Thoracic aorta (tissue), 2 donors: Measurements from ENCODE around the gene DENND4B. TPM values are rescaled to one million over a fixed set of nuclear protein-coding genes. Genes with fewer than 3 reads are reported as not detected.
A peak's percentile ranks its signal among the peaks of the same experiment; 100 is the strongest.

Source experiments
- ATAC-seq: fragments of 150-250 bp; one replicate; pipeline ENCODE4 v1.8.0; 2017; ENCODE audit warnings: low read depth; ENCODE audit not compliant: insufficient number of reproducible peaks, low FRiP score
- DNase-seq: peaks from one replicate; pipeline ENCODE4 v3.0.0-alpha.2; 2020; ENCODE audit warnings: low spot score
- H3K27ac ChIP-seq, 2 donors: fragments of 200-600 bp; sonication (generic); 1 replicate in 1 of 2; 2 replicates in 1 of 2; pipeline ENCODE4 v1.5.1; 2016; ENCODE audit warnings: mild to moderate bottlenecking in 2 of 2, moderate library complexity in 2 of 2
- H3K27me3 ChIP-seq: fragments of 200-600 bp; sonication (generic); replicated peaks from 2 replicates; pipeline ENCODE4 v1.6.0; 2016; ENCODE audit warnings: mild to moderate bottlenecking; ENCODE audit not compliant: insufficient read depth
- H3K36me3 ChIP-seq: fragments of 200-600 bp; sonication (generic); one replicate; pipeline ENCODE4 v1.5.1; 2016
- H3K4me1 ChIP-seq, 2 donors: fragments of 200-600 bp; sonication (generic); 1 replicate in 1 of 2; 2 replicates in 1 of 2; pipeline versions ENCODE4 v1.5.1 to v1.6.0; 2016; ENCODE audit warnings: low read depth in 2 of 2, mild to moderate bottlenecking in 1 of 2; ENCODE audit not compliant: control insufficient read depth in 1 of 2
- H3K4me3 ChIP-seq: fragments of 200-600 bp; sonication (generic); 2 replicates; pipeline ENCODE4 v1.5.1; 2016; ENCODE audit warnings: mild to moderate bottlenecking
- H3K9me3 ChIP-seq: fragments of 200-600 bp; sonication (generic); 2 replicates; pipeline ENCODE4 v1.5.1; 2016
- total RNA-seq, 2 donors: library from RNA; depleted of rRNA; stranded (reverse); fragments of >200 nt; gene quantifications; one replicate each; pipeline versions ENCODE4 v1.1.0 to v1.2.3, GENCODE V29; 2016
- TF ChIP-seq, protein P1 (sequence below): fragments of 200-600 bp; sonication (generic); IDR thresholded peaks from one replicate; pipeline ENCODE4 v1.5.1; 2019; ENCODE audit warnings: antibody characterized with exemption

Gene DENND4B, protein sequence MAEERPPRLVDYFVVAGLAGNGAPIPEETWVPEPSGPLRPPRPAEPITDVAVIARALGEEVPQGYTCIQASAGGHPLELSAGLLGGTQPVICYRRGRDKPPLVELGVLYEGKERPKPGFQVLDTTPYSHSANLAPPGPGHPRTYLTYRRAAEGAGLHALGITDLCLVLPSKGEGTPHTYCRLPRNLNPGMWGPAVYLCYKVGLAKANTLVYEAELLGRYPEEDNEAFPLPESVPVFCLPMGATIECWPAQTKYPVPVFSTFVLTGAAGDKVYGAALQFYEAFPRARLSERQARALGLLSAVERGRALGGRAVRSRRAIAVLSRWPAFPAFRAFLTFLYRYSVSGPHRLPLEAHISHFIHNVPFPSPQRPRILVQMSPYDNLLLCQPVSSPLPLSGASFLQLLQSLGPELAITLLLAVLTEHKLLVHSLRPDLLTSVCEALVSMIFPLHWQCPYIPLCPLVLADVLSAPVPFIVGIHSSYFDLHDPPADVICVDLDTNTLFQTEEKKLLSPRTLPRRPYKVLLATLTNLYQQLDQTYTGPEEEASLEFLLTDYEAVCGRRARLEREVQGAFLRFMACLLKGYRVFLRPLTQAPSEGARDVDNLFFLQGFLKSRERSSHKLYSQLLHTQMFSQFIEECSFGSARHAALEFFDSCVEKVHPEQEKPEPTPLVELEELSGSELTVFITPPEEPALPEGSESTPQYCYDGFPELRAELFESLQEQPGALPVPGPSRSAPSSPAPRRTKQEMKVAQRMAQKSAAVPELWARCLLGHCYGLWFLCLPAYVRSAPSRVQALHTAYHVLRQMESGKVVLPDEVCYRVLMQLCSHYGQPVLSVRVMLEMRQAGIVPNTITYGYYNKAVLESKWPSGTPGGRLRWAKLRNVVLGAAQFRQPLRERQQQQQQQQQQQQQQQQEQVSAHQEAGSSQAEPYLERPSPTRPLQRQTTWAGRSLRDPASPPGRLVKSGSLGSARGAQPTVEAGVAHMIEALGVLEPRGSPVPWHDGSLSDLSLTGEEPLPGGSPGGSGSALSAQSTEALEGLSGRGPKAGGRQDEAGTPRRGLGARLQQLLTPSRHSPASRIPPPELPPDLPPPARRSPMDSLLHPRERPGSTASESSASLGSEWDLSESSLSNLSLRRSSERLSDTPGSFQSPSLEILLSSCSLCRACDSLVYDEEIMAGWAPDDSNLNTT (N-terminal part only)
- total RNA-seq: 10 to 100 TPM; 59.0 to 82.7 TPM

DNA sequence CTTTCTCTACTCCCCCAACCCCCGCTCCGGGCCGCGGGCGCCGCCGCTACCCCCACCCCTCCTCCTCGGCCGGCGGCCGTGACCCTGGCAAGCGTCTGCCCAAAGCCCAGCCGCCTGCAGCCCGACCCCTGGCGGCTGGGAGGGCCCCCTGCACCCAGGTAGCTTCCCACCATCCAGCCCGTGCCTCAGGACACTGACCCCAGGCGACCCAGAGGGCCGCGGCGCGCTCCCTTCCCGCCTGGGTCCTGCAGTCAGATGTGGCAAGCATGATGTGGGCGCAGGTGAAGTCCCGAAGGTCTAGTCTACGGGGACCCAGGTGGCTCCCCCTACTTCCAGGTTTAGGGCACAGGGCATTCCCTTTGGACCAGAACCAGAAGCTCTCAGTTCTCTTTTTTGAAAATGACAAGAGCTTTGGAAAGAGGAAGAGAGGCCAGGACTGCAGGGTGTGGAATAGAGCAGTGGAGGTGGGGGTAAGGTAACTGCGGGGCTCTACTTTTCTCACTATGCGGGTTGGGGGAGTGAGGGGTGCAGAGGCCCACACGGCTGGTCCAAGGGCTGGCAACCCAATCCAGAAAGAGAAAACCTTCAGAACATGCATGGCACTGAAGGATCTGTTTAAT lies at the start of gene DENND4B:
DENND4B (minus strand) TSS at position 97 of the 620 bp plus-strand sequence. CDS start 2,344 bp downstream, outside the sequence.
- H3K4me1 ChIP-seq: peaks cover 14 to 24% of the 10 kb centered on the region in 2 donors
- no peaks in the 10 kb centered on the region for H3K9me3 ChIP-seq
- peak within 1 kb of the TSS; percentile 93 to 95 for H3K27ac ChIP-seq
- ATAC-seq (peak; percentile 60), DNase-seq (peak; percentile 40)
- H3K27me3 ChIP-seq: no peaks in the 10 kb centered on the region
- H3K36me3 ChIP-seq: peaks cover 53% of the 10 kb centered on the region
- TF ChIP-seq, protein P1, sequence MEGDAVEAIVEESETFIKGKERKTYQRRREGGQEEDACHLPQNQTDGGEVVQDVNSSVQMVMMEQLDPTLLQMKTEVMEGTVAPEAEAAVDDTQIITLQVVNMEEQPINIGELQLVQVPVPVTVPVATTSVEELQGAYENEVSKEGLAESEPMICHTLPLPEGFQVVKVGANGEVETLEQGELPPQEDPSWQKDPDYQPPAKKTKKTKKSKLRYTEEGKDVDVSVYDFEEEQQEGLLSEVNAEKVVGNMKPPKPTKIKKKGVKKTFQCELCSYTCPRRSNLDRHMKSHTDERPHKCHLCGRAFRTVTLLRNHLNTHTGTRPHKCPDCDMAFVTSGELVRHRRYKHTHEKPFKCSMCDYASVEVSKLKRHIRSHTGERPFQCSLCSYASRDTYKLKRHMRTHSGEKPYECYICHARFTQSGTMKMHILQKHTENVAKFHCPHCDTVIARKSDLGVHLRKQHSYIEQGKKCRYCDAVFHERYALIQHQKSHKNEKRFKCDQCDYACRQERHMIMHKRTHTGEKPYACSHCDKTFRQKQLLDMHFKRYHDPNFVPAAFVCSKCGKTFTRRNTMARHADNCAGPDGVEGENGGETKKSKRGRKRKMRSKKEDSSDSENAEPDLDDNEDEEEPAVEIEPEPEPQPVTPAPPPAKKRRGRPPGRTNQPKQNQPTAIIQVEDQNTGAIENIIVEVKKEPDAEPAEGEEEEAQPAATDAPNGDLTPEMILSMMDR: peak; percentile 99
- peak within 1 kb of the TSS; percentile 94 for H3K4me3 ChIP-seq

DNA sequence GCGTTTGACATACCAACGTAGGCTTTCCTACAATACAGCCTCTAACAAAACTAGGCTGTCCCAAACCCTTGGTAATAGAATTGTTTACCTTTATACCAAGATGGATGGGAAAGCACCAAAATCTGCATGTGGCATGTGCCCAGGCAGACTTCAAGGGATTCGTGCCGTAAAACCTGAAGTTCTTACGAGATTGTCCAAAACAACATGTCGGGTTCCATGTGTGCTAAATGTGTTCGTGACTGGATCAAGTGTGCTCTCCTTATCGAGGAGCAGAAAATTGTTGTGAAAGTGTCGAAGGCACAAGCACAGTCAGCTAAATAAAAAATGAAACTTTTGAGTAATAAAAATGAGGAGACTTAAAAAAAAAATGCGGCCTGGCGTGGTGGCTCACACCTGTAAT lies 49.1 kb upstream of the DENND4B start:
- no peak overlapping the region for H3K27ac ChIP-seq
- no peaks in the 10 kb centered on the region for H3K9me3 ChIP-seq
- no peak overlapping the region for H3K4me3 ChIP-seq
- TF ChIP-seq, protein P1: no peak
- ATAC-seq: no peak
- DNase-seq: no peak
- H3K4me1 ChIP-seq: peaks cover 12 to 24% of the 10 kb centered on the region in 2 donors
- peaks cover 23% of the 10 kb centered on the region for H3K36me3 ChIP-seq
- no peaks in the 10 kb centered on the region for H3K27me3 ChIP-seq

DNA sequence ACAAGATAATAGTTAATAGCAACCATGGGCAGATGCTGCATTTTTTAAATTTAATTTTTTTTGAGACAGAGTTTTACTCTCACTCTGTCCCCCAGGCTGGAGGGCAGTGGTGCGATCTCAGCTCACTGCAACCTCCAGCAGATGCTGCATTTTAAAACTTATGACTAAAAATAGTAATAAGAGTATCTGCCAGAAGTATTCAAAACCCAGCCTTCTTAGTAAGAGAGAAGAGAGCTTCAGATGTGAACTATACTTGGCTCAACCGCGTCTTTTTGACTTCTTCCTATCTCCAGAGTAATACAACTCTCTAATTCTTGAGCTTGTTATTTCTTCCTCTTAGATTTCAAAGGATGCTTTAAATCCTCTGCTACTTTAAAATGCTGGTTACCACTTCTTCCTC lies 48.7 kb upstream of the DENND4B start:
- Histone ChIP-seq H3K9me3 (no peaks in the 10 kb centered on the region), H3K4me1 (peaks cover 13 to 24% of the 10 kb centered on the region in 2 donors), H3K36me3 (peaks cover 23% of the 10 kb centered on the region), H3K4me3 (no peak overlapping the region), H3K27ac (no peak overlapping the region), H3K27me3 (no peaks in the 10 kb centered on the region)
- TF ChIP-seq, protein P1: no peak
- DNase-seq (no peak), ATAC-seq (no peak)

DNA sequence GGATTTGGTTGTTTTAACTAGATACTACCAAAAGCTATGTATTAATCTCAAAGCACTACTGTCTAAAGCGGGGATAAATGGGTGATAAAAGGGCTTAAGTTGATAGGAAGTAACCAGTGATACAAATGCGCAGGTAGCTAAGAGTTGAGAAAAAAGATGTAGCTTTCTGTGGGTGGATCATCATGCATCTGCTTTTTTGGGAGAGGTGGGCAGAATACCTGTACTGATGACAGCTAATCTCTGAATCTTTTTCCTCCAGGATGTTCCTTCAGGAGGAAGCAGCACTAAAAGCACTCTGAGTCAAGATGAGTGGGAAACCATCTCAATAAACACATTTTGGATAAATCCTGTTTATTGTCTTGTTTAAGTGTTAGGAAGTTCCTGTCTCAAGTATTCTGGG lies 45.3 kb upstream of the DENND4B start:
- H3K27me3 ChIP-seq: no peaks in the 10 kb centered on the region
- ATAC-seq (no peak), DNase-seq (no peak)
- H3K36me3 ChIP-seq: peaks cover 23% of the 10 kb centered on the region
- TF ChIP-seq, protein P1: no peak
- H3K4me1 ChIP-seq: peaks cover 16 to 28% of the 10 kb centered on the region in 2 donors
- H3K27ac ChIP-seq: peak overlapping the region; percentile 94 to 98
- peak overlapping the region; percentile 95 for H3K4me3 ChIP-seq
- no peaks in the 10 kb centered on the region for H3K9me3 ChIP-seq
